WTC11 (cell line): Measurements from ENCODE around the gene CYP21A2. TPM values are rescaled to one million over a fixed set of nuclear protein-coding genes. Genes with fewer than 3 reads are reported as not detected.

Source experiments
- ATAC-seq: fragments of 200-7000 bp; cut with Tn5 transposase; 2 replicates; pipeline ENCODE4 v1.10.0; 2021; ENCODE audit warnings: mild to moderate bottlenecking, moderate library complexity
- CTCF ChIA-PET: fragments of 300-600 bp; sonication (Branson Sonifier 250); formaldehyde crosslinking; loops from one replicate; lab custom pipeline; 2021; ENCODE audit warnings: antibody characterized with exemption; lab: Charles Lee
- POLR2A ChIA-PET: fragments of 350-600 bp; sonication (Branson Sonifier 250); formaldehyde crosslinking; loops from one replicate; lab custom pipeline; 2021; ENCODE audit warnings: antibody characterized with exemption; lab: Charles Lee
- DNase-seq: peaks from one replicate; pipeline ENCODE4 v3.0.0; 2021; ENCODE audit warnings: low spot score
- H3K27ac Mint-ChIP-seq: 2 replicates; pipeline ENCODE4 v1.8.0; 2021; ENCODE audit warnings: mixed read lengths
- H3K27me3 Mint-ChIP-seq: 2 replicates; pipeline ENCODE4 v1.8.0; 2021; ENCODE audit warnings: low read depth, mild to moderate bottlenecking, moderate library complexity, mixed read lengths
- H3K36me3 Mint-ChIP-seq: 2 replicates; pipeline ENCODE4 v1.8.0; 2021; ENCODE audit warnings: mixed read lengths
- H3K4me1 Mint-ChIP-seq: 2 replicates; pipeline ENCODE4 v1.8.0; 2022; ENCODE audit warnings: mixed read lengths
- H3K4me3 Mint-ChIP-seq: 2 replicates; pipeline ENCODE4 v1.8.0; 2021; ENCODE audit warnings: mild to moderate bottlenecking, moderate library complexity, mixed read lengths
- H3K9me3 Mint-ChIP-seq: 2 replicates; pipeline ENCODE4 v1.8.0; 2021; ENCODE audit warnings: mixed read lengths
- E2F1 ChIP-seq: sonication (generic); formaldehyde crosslinking; IDR thresholded peaks from 2 replicates; pipeline ENCODE4 v1.8.0; 2022; ENCODE audit warnings: mild to moderate bottlenecking, missing genetic modification reagents
- FOXJ3 ChIP-seq: sonication (generic); formaldehyde crosslinking; IDR thresholded peaks from 2 replicates; pipeline ENCODE4 v1.9.0; 2021; ENCODE audit warnings: missing genetic modification reagents, mild to moderate bottlenecking, borderline replicate concordance
- FOXP4 ChIP-seq: sonication (generic); formaldehyde crosslinking; IDR thresholded peaks from 2 replicates; pipeline ENCODE4 v1.8.0; 2022; ENCODE audit warnings: mild to moderate bottlenecking, missing genetic modification reagents
- MLX ChIP-seq: sonication (generic); formaldehyde crosslinking; IDR thresholded peaks from 2 replicates; pipeline ENCODE4 v1.8.1; 2023; ENCODE audit warnings: mild to moderate bottlenecking, missing genetic modification reagents, moderate library complexity
- MYBL2 ChIP-seq: sonication (generic); formaldehyde crosslinking; IDR thresholded peaks from 2 replicates; pipeline ENCODE4 v1.8.1; 2023; ENCODE audit warnings: mild to moderate bottlenecking, moderate library complexity, missing genetic modification reagents
- NFATC4 ChIP-seq: fragments of 250-450 bp; sonication (Bioruptor Pico); IDR thresholded peaks from 2 replicates; pipeline ENCODE4 v1.9.0; 2021; ENCODE audit warnings: mild to moderate bottlenecking
- NFYB ChIP-seq: sonication (generic); formaldehyde crosslinking; conservative IDR thresholded peaks from 2 replicates; pipeline ENCODE4 v1.8.0; 2022; ENCODE audit warnings: low read depth, missing genetic modification reagents
- TEAD1 ChIP-seq: sonication (generic); formaldehyde crosslinking; IDR thresholded peaks from 2 replicates; pipeline ENCODE4 v1.8.0; 2022; ENCODE audit warnings: mild to moderate bottlenecking, missing genetic modification reagents
- ZNF138 ChIP-seq: sonication (generic); formaldehyde crosslinking; conservative IDR thresholded peaks from 2 replicates; pipeline ENCODE4 v1.8.1; 2022; ENCODE audit warnings: mild to moderate bottlenecking, moderate library complexity, missing genetic modification reagents
- ZNF219 ChIP-seq: sonication (generic); formaldehyde crosslinking; IDR thresholded peaks from 2 replicates; pipeline ENCODE4 v1.8.0; 2023; ENCODE audit warnings: missing genetic modification reagents, mild to moderate bottlenecking, borderline replicate concordance
- ZNF263 ChIP-seq: sonication (generic); formaldehyde crosslinking; IDR thresholded peaks from 2 replicates; pipeline ENCODE4 v1.8.1; 2022; ENCODE audit warnings: low read depth, mild to moderate bottlenecking, moderate library complexity, missing genetic modification reagents
- ZNF423 ChIP-seq: fragments of 250-450 bp; sonication (Bioruptor Pico); IDR thresholded peaks from 2 replicates; pipeline ENCODE4 v2.1.2; 2022; ENCODE audit warnings: mild to moderate bottlenecking, moderate library complexity
- ZNF425 ChIP-seq: fragments of 250-450 bp; sonication (Bioruptor Pico); conservative IDR thresholded peaks from 2 replicates; pipeline ENCODE4 v1.9.0; 2021; ENCODE audit warnings: mild to moderate bottlenecking
- total RNA-seq: library from RNA; stranded (reverse); gene quantifications from 3 replicates; pipeline ENCODE4 v1.2.3, GENCODE V29; 2021
- TF ChIP-seq, protein P1 (sequence below): sonication (generic); formaldehyde crosslinking; conservative IDR thresholded peaks from 2 replicates; pipeline ENCODE4 v1.8.1; 2022; ENCODE audit warnings: mild to moderate bottlenecking, missing genetic modification reagents
- TF ChIP-seq, protein P2 (sequence below): fragments of 250-450 bp; sonication (Bioruptor Pico); IDR thresholded peaks from 2 replicates; pipeline ENCODE4 v2.1.2; 2022; ENCODE audit warnings: mild to moderate bottlenecking, moderate library complexity
- TF ChIP-seq, protein P3 (sequence below): sonication (generic); formaldehyde crosslinking; IDR thresholded peaks from 2 replicates; pipeline ENCODE4 v1.8.1; 2023; ENCODE audit warnings: mild to moderate bottlenecking, missing genetic modification reagents

CYP21A2 gene
- total RNA-seq, 1 experiment from 2014 or later: 1.2 TPM

GRCh38 chr6:32074996-32075532 is 36.8 kb downstream of the CYP21A2 start:
- no peak for TF ChIP-seq FOXJ3 (CRISPR knock-in tag)
- TF ChIP-seq MYBL2 (CRISPR knock-in tag): no peak
- TF ChIP-seq, protein P1, sequence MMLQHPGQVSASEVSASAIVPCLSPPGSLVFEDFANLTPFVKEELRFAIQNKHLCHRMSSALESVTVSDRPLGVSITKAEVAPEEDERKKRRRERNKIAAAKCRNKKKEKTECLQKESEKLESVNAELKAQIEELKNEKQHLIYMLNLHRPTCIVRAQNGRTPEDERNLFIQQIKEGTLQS (CRISPR knock-in tag): no peak
- TF ChIP-seq NFYB (CRISPR knock-in tag): no peak
- TF ChIP-seq FOXP4 (CRISPR knock-in tag): no peak
- TF ChIP-seq ZNF425 (CRISPR knock-in tag): no peak
- no peak for TF ChIP-seq ZNF138 (CRISPR knock-in tag)
- TF ChIP-seq, protein P2, sequence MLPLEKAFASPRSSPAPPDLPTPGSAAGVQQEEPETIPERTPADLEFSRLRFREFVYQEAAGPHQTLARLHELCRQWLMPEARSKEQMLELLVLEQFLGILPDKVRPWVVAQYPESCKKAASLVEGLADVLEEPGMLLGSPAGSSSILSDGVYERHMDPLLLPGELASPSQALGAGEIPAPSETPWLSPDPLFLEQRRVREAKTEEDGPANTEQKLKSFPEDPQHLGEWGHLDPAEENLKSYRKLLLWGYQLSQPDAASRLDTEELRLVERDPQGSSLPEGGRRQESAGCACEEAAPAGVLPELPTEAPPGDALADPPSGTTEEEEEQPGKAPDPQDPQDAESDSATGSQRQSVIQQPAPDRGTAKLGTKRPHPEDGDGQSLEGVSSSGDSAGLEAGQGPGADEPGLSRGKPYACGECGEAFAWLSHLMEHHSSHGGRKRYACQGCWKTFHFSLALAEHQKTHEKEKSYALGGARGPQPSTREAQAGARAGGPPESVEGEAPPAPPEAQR (CRISPR knock-in tag): no peak
- TF ChIP-seq, protein P3, sequence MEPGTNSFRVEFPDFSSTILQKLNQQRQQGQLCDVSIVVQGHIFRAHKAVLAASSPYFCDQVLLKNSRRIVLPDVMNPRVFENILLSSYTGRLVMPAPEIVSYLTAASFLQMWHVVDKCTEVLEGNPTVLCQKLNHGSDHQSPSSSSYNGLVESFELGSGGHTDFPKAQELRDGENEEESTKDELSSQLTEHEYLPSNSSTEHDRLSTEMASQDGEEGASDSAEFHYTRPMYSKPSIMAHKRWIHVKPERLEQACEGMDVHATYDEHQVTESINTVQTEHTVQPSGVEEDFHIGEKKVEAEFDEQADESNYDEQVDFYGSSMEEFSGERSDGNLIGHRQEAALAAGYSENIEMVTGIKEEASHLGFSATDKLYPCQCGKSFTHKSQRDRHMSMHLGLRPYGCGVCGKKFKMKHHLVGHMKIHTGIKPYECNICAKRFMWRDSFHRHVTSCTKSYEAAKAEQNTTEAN (CRISPR knock-in tag): no peak
- no peak for TF ChIP-seq MLX (CRISPR knock-in tag)
- TF ChIP-seq ZNF263 (CRISPR knock-in tag): no peak
- no peak for TF ChIP-seq E2F1 (CRISPR knock-in tag)
- TF ChIP-seq ZNF423 (CRISPR knock-in tag): no peak
- TF ChIP-seq NFATC4 (CRISPR knock-in tag): no peak
- TF ChIP-seq TEAD1 (CRISPR knock-in tag): no peak
- no peak for TF ChIP-seq ZNF219
- TF ChIP-seq, all 79 proteins: peak for 0
- ChIA-PET POLR2A (no interaction called here), CTCF (interaction anchor here (1.0 to 3.1 kb wide), 2 partner anchors 27 to 28 kb away, joined by 3 to 14 read pairs; no protein-coding TSS in a partner anchor)
- Mint-ChIP-seq H3K4me1 (peaks cover 13% of the 10 kb centered on the region), H3K36me3 (no peaks in the 10 kb centered on the region), H3K27ac (no peak overlapping the region), H3K27me3 (no peaks in the 10 kb centered on the region), H3K9me3 (no peaks in the 10 kb centered on the region), H3K4me3 (no peak overlapping the region)
- ATAC-seq (no peak), DNase-seq (no peak)
